GM12878 (cell line): ENCODE results near the gene GPM6B.

ENCODE experiments used
- ASH2L ChIP-seq: fragments of 300-600, 200-600 bp; sonication (generic); IDR thresholded peaks from 2 replicates; pipeline ENCODE4 v1.6.1; 2017; ENCODE audit warnings: low read depth, mild to moderate bottlenecking, borderline replicate concordance
- ATF7 ChIP-seq: fragments of 450-650 bp; IDR thresholded peaks from 2 replicates; pipeline ENCODE4 v1.6.1; 2016; ENCODE audit warnings: low read depth, mild to moderate bottlenecking
- CREB1 ChIP-seq: IDR thresholded peaks from 2 replicates; pipeline ENCODE4 v1.6.1; 2012; ENCODE audit warnings: low read depth, mild to moderate bottlenecking, inconsistent platforms
- EZH2 ChIP-seq: IDR thresholded peaks from 2 replicates; pipeline ENCODE4 v1.6.1; 2012; ENCODE audit warnings: low read depth, mild to moderate bottlenecking, control low read depth, inconsistent platforms, low read length, borderline replicate concordance; ENCODE audit not compliant: control insufficient read depth
- POLR2A ChIP-seq: IDR thresholded peaks from 2 replicates; pipeline ENCODE4 v1.6.1; 2011; ENCODE audit warnings: low read depth, mild to moderate bottlenecking, low read length
- POLR2AphosphoS5 ChIP-seq: IDR thresholded peaks from 2 replicates; pipeline ENCODE4 v1.6.1; 2011; ENCODE audit warnings: mild to moderate bottlenecking, low read length, inconsistent platforms
- RELA ChIP-seq: fragments of 450-650 bp; IDR thresholded peaks from 2 replicates; pipeline ENCODE4 v1.8.0; 2014; ENCODE audit warnings: borderline replicate concordance; ENCODE audit not compliant: partially characterized antibody
- SIX5 ChIP-seq: IDR thresholded peaks from 2 replicates; pipeline ENCODE4 v1.6.1; 2011; ENCODE audit warnings: mild to moderate bottlenecking, low read depth, low read length, moderate library complexity; ENCODE audit not compliant: severe bottlenecking
- USF1 ChIP-seq: IDR thresholded peaks from 2 replicates; pipeline ENCODE4 v1.6.1; 2011; ENCODE audit warnings: borderline replicate concordance, low read depth, mild to moderate bottlenecking, moderate library complexity, mixed read lengths, low read length; ENCODE audit not compliant: insufficient read depth; ENCODE audit errors: extremely low read length
- ZNF217 ChIP-seq: fragments of 450-650 bp; IDR thresholded peaks from 2 replicates; pipeline ENCODE4 v1.6.1; 2017; ENCODE audit warnings: antibody characterized with exemption, mild to moderate bottlenecking
- TF ChIP-seq, protein P1 (sequence below), 3 experiments: IDR thresholded peaks in 2 of 3; conservative IDR thresholded peaks in 1 of 3; 2 replicates each; pipeline ENCODE4 v1.5.1; 2011; ENCODE audit warnings: low read depth in 3 of 3, low read length in 3 of 3, mild to moderate bottlenecking in 3 of 3, control low read depth in 2 of 3, moderate library complexity in 2 of 3, inconsistent platforms in 1 of 3, mixed read lengths in 1 of 3; ENCODE audit not compliant: control insufficient read depth in 2 of 3, insufficient read depth in 1 of 3; ENCODE audit errors: extremely low read depth in 1 of 3

GRCh38 chrX:13780868-13781427 lies 35.9 kb downstream of the GPM6B start:
- TF ChIP-seq EZH2 (no peak), POLR2A (no peak), ZNF217 (no peak), POLR2AphosphoS5 (no peak), CREB1 (no peak), RELA (no peak), USF1 (no peak), ASH2L (no peak), SIX5 (no peak), ATF7 (no peak)
- TF ChIP-seq, protein P1, sequence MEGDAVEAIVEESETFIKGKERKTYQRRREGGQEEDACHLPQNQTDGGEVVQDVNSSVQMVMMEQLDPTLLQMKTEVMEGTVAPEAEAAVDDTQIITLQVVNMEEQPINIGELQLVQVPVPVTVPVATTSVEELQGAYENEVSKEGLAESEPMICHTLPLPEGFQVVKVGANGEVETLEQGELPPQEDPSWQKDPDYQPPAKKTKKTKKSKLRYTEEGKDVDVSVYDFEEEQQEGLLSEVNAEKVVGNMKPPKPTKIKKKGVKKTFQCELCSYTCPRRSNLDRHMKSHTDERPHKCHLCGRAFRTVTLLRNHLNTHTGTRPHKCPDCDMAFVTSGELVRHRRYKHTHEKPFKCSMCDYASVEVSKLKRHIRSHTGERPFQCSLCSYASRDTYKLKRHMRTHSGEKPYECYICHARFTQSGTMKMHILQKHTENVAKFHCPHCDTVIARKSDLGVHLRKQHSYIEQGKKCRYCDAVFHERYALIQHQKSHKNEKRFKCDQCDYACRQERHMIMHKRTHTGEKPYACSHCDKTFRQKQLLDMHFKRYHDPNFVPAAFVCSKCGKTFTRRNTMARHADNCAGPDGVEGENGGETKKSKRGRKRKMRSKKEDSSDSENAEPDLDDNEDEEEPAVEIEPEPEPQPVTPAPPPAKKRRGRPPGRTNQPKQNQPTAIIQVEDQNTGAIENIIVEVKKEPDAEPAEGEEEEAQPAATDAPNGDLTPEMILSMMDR (IDR thresholded peaks at IDR 0.05 in 2 of 3, conservative IDR thresholded peaks at IDR 0.05 in 1 of 3; ENCODE audit: control insufficient read depth in 2 of 3, extremely low read depth in 1 of 3, insufficient read depth in 1 of 3, low read depth in 3 of 3, low read length in 3 of 3), result no peak
